ENCODE data around the gene TNIP1.

The TNIP1 gene

DNA sequence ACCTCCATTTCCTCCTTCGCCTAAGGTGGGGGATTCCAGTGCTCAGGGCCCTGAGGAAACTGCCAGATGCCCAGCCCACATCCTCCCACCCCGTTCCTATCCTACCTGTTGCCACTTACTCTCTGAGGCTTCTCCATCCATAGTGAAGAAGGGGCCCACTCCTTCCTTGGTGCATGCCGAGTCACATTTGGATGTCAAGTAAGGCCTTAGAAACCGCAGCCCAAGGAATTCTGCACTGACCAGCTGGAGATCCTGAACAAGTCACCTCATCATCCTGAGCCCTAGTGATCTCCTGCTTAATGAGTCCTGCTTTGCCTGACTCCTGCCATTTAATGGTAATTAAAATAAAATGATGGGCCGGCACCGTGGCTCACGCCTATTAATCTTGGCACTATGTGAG is 6.7 kb upstream of the TNIP1 start:
- no CpG with 5 or more reads among the region's 7 CpGs for WGBS (ENCODE audit: extremely low coverage, insufficient coverage, insufficient read length)
- Histone ChIP-seq H3K4me1 (ENCODE audit: control insufficient read depth in 1 of 2, insufficient read depth in 2 of 2, low read length in 2 of 2) (peaks cover 0 to 2% of the 10 kb centered on the region in 2 experiments), H3K23ac (ENCODE audit: low read length) (no peak overlapping the region), H3K27me3 (ENCODE audit: insufficient read depth, low read length) (no peaks in the 10 kb centered on the region), H2AFZ (ENCODE audit: insufficient read depth, low read length, poor library complexity) (no peak overlapping the region), H4K12ac (ENCODE audit: low read depth, low read length) (no peak overlapping the region), H2BK120ac (ENCODE audit: insufficient read depth, low read length, poor library complexity) (no peak overlapping the region), H3K27ac (ENCODE audit: low read depth, low read length) (no peak overlapping the region), H4K8ac (ENCODE audit: low read depth, low read length) (no peak overlapping the region), H3K4ac (ENCODE audit: low read depth, low read length) (no peak overlapping the region), H4K91ac (ENCODE audit: low read depth, low read length) (no peak overlapping the region), H3K18ac (ENCODE audit: low read length) (no peak overlapping the region), H3K79me1 (ENCODE audit: low read length) (no peaks in the 10 kb centered on the region), H3K4me3 (ENCODE audit: low read depth, low read length) (no peak overlapping the region), H3K36me3 (ENCODE audit: control insufficient read depth in 1 of 2, insufficient read depth in 2 of 2, low read length in 2 of 2) (no peaks in the 10 kb centered on the region), H3K9me3 (ENCODE audit: insufficient read depth, low read depth, low read length) (no peaks in the 10 kb centered on the region), H2BK5ac (ENCODE audit: low read depth, low read length, poor library complexity) (no peak overlapping the region), H3K9ac (ENCODE audit: low read length) (no peak overlapping the region), H2AK5ac (ENCODE audit: low read length) (no peak overlapping the region), H3K14ac (ENCODE audit: low read length) (no peak overlapping the region), H3K4me2 (ENCODE audit: low read length) (no peak overlapping the region), H2BK12ac (ENCODE audit: low read length) (no peak overlapping the region), H3K79me2 (ENCODE audit: control insufficient read depth, insufficient read depth, low read length, poor library complexity) (no peaks in the 10 kb centered on the region)
- DNase-seq: no peak

- no peaks in the 10 kb centered on the region for H3K27me3 ChIP-seq (ENCODE audit: insufficient read depth, low read length)
- no peak overlapping the region for H3K4me2 ChIP-seq (ENCODE audit: low read length)
- H3K14ac ChIP-seq (ENCODE audit: low read length): no peak overlapping the region
- no peak overlapping the region for H3K27ac ChIP-seq (ENCODE audit: low read depth, low read length)
- H3K79me1 ChIP-seq (ENCODE audit: low read length): no peaks in the 10 kb centered on the region
- no peak overlapping the region for H4K12ac ChIP-seq (ENCODE audit: low read depth, low read length)
- no peaks in the 10 kb centered on the region for H3K9me3 ChIP-seq (ENCODE audit: insufficient read depth, low read depth, low read length)
- peaks cover 0 to 2% of the 10 kb centered on the region in 2 experiments for H3K4me1 ChIP-seq (ENCODE audit: control insufficient read depth in 1 of 2, insufficient read depth in 2 of 2, low read length in 2 of 2)
- no peak overlapping the region for H3K4me3 ChIP-seq (ENCODE audit: low read depth, low read length)
- DNase-seq: no peak
- no peak overlapping the region for H2BK5ac ChIP-seq (ENCODE audit: low read depth, low read length, poor library complexity)
- H3K23ac ChIP-seq (ENCODE audit: low read length): no peak overlapping the region
- H3K4ac ChIP-seq (ENCODE audit: low read depth, low read length): no peak overlapping the region
- no peak overlapping the region for H4K8ac ChIP-seq (ENCODE audit: low read depth, low read length)
- no peak overlapping the region for H2AFZ ChIP-seq (ENCODE audit: insufficient read depth, low read length, poor library complexity)
- H2BK120ac ChIP-seq (ENCODE audit: insufficient read depth, low read length, poor library complexity): no peak overlapping the region
- H3K36me3 ChIP-seq (ENCODE audit: control insufficient read depth in 1 of 2, insufficient read depth in 2 of 2, low read length in 2 of 2): no peaks in the 10 kb centered on the region
- WGBS (ENCODE audit: extremely low coverage, insufficient coverage, insufficient read length): no CpG with 5 or more reads among the region's 10 CpGs
- H3K18ac ChIP-seq (ENCODE audit: low read length): no peak overlapping the region
- no peaks in the 10 kb centered on the region for H3K79me2 ChIP-seq (ENCODE audit: control insufficient read depth, insufficient read depth, low read length, poor library complexity)
- no peak overlapping the region for H2BK12ac ChIP-seq (ENCODE audit: low read length)
- H3K9ac ChIP-seq (ENCODE audit: low read length): peak overlapping the region; percentile 39
- H4K91ac ChIP-seq (ENCODE audit: low read depth, low read length): no peak overlapping the region
- no peak overlapping the region for H2AK5ac ChIP-seq (ENCODE audit: low read length)
Observed at GRCh38 chr5:151086905-151087360, 6.1 kb upstream of the TNIP1 start.

- Histone ChIP-seq H3K23ac (ENCODE audit: low read length) (no peak overlapping the region), H4K8ac (ENCODE audit: low read depth, low read length) (no peak overlapping the region), H3K4me2 (ENCODE audit: low read length) (no peak overlapping the region), H3K79me1 (ENCODE audit: low read length) (peaks cover 1% of the 10 kb centered on the region), H3K36me3 (ENCODE audit: control insufficient read depth in 1 of 2, insufficient read depth in 2 of 2, low read length in 2 of 2) (no peaks in the 10 kb centered on the region), H3K4ac (ENCODE audit: low read depth, low read length) (no peak overlapping the region), H3K14ac (ENCODE audit: low read length) (no peak overlapping the region), H3K4me3 (ENCODE audit: low read depth, low read length) (no peak overlapping the region), H3K9me3 (ENCODE audit: insufficient read depth, low read depth, low read length) (no peaks in the 10 kb centered on the region), H2BK120ac (ENCODE audit: insufficient read depth, low read length, poor library complexity) (no peak overlapping the region), H2BK5ac (ENCODE audit: low read depth, low read length, poor library complexity) (no peak overlapping the region), H3K27ac (ENCODE audit: low read depth, low read length) (no peak overlapping the region), H4K12ac (ENCODE audit: low read depth, low read length) (no peak overlapping the region), H3K4me1 (ENCODE audit: control insufficient read depth in 1 of 2, insufficient read depth in 2 of 2, low read length in 2 of 2) (peaks cover 0 to 2% of the 10 kb centered on the region in 2 experiments), H3K9ac (ENCODE audit: low read length) (no peak overlapping the region), H2BK12ac (ENCODE audit: low read length) (no peak overlapping the region), H3K18ac (ENCODE audit: low read length) (no peak overlapping the region), H4K91ac (ENCODE audit: low read depth, low read length) (no peak overlapping the region), H2AFZ (ENCODE audit: insufficient read depth, low read length, poor library complexity) (no peak overlapping the region), H3K27me3 (ENCODE audit: insufficient read depth, low read length) (no peaks in the 10 kb centered on the region), H2AK5ac (ENCODE audit: low read length) (no peak overlapping the region), H3K79me2 (ENCODE audit: control insufficient read depth, insufficient read depth, low read length, poor library complexity) (peaks cover under 1% of the 10 kb centered on the region)
- no CpG with 5 or more reads among the region's 6 CpGs for WGBS (ENCODE audit: extremely low coverage, insufficient coverage, insufficient read length)
- no peak for DNase-seq
Observed at GRCh38 chr5:151086192-151086869, 5.5 kb upstream of the TNIP1 start.

DNA sequence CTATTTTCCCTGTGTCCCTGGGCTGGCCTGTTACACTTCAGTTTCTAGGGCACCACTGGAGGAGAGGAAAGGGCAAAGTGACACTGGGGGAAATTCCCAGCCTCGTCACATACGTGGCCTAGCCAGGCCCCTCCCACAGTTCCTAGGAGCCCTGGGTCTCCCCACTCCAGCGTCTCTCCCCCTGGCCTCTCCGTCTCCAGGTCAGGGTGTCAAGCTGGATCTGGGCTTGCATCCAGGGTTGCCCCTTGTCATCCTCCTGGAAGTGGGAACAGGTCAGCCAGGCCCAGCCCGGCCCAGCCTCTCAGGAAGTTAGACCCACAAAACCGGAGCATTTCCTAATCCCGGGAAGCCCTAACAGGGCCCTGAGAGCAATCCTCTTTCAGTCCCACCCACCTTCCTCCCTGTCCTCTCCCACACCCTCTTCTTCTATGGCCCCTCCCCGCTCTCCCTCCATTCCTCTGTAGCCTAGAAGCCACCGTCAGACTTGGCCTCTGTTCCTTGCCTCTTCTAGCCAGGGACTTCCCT is 4.7 kb upstream of the TNIP1 start:
- Histone ChIP-seq H3K79me1 (ENCODE audit: low read length) (peaks cover 7% of the 10 kb centered on the region), H3K27me3 (ENCODE audit: insufficient read depth, low read length) (no peaks in the 10 kb centered on the region), H3K79me2 (ENCODE audit: control insufficient read depth, insufficient read depth, low read length, poor library complexity) (peaks cover 6% of the 10 kb centered on the region), H3K4me3 (ENCODE audit: low read depth, low read length) (no peak overlapping the region), H3K9ac (ENCODE audit: low read length) (no peak overlapping the region), H4K12ac (ENCODE audit: low read depth, low read length) (no peak overlapping the region), H3K18ac (ENCODE audit: low read length) (no peak overlapping the region), H3K36me3 (ENCODE audit: control insufficient read depth in 1 of 2, insufficient read depth in 2 of 2, low read length in 2 of 2) (no peaks in the 10 kb centered on the region), H3K27ac (ENCODE audit: low read depth, low read length) (no peak overlapping the region), H2BK120ac (ENCODE audit: insufficient read depth, low read length, poor library complexity) (no peak overlapping the region), H3K9me3 (ENCODE audit: insufficient read depth, low read depth, low read length) (no peaks in the 10 kb centered on the region), H2BK5ac (ENCODE audit: low read depth, low read length, poor library complexity) (no peak overlapping the region), H4K91ac (ENCODE audit: low read depth, low read length) (no peak overlapping the region), H3K14ac (ENCODE audit: low read length) (no peak overlapping the region), H3K4ac (ENCODE audit: low read depth, low read length) (no peak overlapping the region), H4K8ac (ENCODE audit: low read depth, low read length) (no peak overlapping the region), H3K4me1 (ENCODE audit: control insufficient read depth in 1 of 2, insufficient read depth in 2 of 2, low read length in 2 of 2) (peaks cover 0 to 2% of the 10 kb centered on the region in 2 experiments), H2BK12ac (ENCODE audit: low read length) (no peak overlapping the region), H3K23ac (ENCODE audit: low read length) (no peak overlapping the region), H2AFZ (ENCODE audit: insufficient read depth, low read length, poor library complexity) (no peak overlapping the region), H2AK5ac (ENCODE audit: low read length) (no peak overlapping the region), H3K4me2 (ENCODE audit: low read length) (no peak overlapping the region)
- no CpG with 5 or more reads among the region's 9 CpGs for WGBS (ENCODE audit: extremely low coverage, insufficient coverage, insufficient read length)
- peak in 1 of 2 donors; percentile 24 for DNase-seq

All from trophoblast cell (in vitro differentiated cells and primary cell).